Measurements from ENCODE around the gene TMF1.

Gene TMF1

GRCh38 chr3:69085168-69085832 lies 33.2 kb upstream of the TMF1 start:
- Histone ChIP-seq H3K27ac (ENCODE audit: low read length) (peak overlapping the region; percentile 91), H3F3A (ENCODE audit: insufficient read depth, low read length) (peaks cover 85% of the 10 kb centered on the region), H3K9me2 (replicated peaks; ENCODE audit: insufficient read depth, low read length) (no peaks in the 10 kb centered on the region), H2AFZ (ENCODE audit: low read length) (peak overlapping the region; percentile 44), H3K9ac (ENCODE audit: low read length) (peak overlapping the region; percentile 81), H3K27me3 (replicated peaks; ENCODE audit: insufficient read depth, low read length) (no peaks in the 10 kb centered on the region), H3K4me2 (ENCODE audit: low read depth, low read length) (peak overlapping the region; percentile 89), H3K4me3 (ENCODE audit: low read length) (peak overlapping the region; percentile 93), H3K79me2 (ENCODE audit: low read length) (peaks cover 68% of the 10 kb centered on the region), H3K36me3 (replicated peaks; ENCODE audit: insufficient read depth, low read length) (no peaks in the 10 kb centered on the region), H4K20me1 (ENCODE audit: insufficient read depth, low read length) (no peaks in the 10 kb centered on the region), H3K4me1 (ENCODE audit: low read length) (peaks cover 58% of the 10 kb centered on the region), H3K9me3 (replicated peaks; ENCODE audit: insufficient read depth, low read length) (no peaks in the 10 kb centered on the region)
- no peak for TF ChIP-seq CTCF (IDR thresholded peaks at IDR 0.05; ENCODE audit: low read length)
- TF ChIP-seq EZH2phosphoT487 (IDR thresholded peaks at IDR 0.05; ENCODE audit: low read length), result no peak
- no peak for TF ChIP-seq EZH2 (optimal IDR thresholded peaks at IDR 0.05; ENCODE audit: low read depth, low read length)
- DNase-seq, result peak; percentile 34

GRCh38 chr3:69084326-69085167 lies 32.4 kb upstream of the TMF1 start, which contains the start of gene ARL6IP5:
Gene ARL6IP5 (plus strand): TSS chr3:69084937. CDS start chr3:69085048, 111 bp downstream.
- Histone ChIP-seq H3K9me2 (replicated peaks; ENCODE audit: insufficient read depth, low read length) (no peaks in the 10 kb centered on the region), H3K36me3 (replicated peaks; ENCODE audit: insufficient read depth, low read length) (no peaks in the 10 kb centered on the region), H3K4me2 (ENCODE audit: low read depth, low read length) (peak within 1 kb of the TSS; percentile 92), H3K4me3 (ENCODE audit: low read length) (peak within 1 kb of the TSS; percentile 93), H3K9me3 (replicated peaks; ENCODE audit: insufficient read depth, low read length) (no peaks in the 10 kb centered on the region), H3K27me3 (replicated peaks; ENCODE audit: insufficient read depth, low read length) (no peaks in the 10 kb centered on the region), H3K4me1 (ENCODE audit: low read length) (peaks cover 50% of the 10 kb centered on the region), H3K27ac (ENCODE audit: low read length) (peak within 1 kb of the TSS; percentile 91), H3F3A (ENCODE audit: insufficient read depth, low read length) (peaks cover 78% of the 10 kb centered on the region), H3K9ac (ENCODE audit: low read length) (peak within 1 kb of the TSS; percentile 81), H3K79me2 (ENCODE audit: low read length) (peaks cover 66% of the 10 kb centered on the region), H2AFZ (ENCODE audit: low read length) (peak within 1 kb of the TSS; percentile 44), H4K20me1 (ENCODE audit: insufficient read depth, low read length) (no peaks in the 10 kb centered on the region)
- TF ChIP-seq EZH2phosphoT487 (IDR thresholded peaks at IDR 0.05; ENCODE audit: low read length) (no peak), CTCF (IDR thresholded peaks at IDR 0.05; ENCODE audit: low read length) (no peak), EZH2 (optimal IDR thresholded peaks at IDR 0.05; ENCODE audit: low read depth, low read length) (no peak)
- peak; percentile 96 for DNase-seq

- peak overlapping the region; percentile 91 for H3K27ac ChIP-seq (ENCODE audit: low read length)
- peaks cover 45% of the 10 kb centered on the region for H3K4me1 ChIP-seq (ENCODE audit: low read length)
- DNase-seq, result peak; percentile 77
- H3F3A ChIP-seq (ENCODE audit: insufficient read depth, low read length), result peaks cover 66% of the 10 kb centered on the region
- no peaks in the 10 kb centered on the region for H3K27me3 ChIP-seq (replicated peaks; ENCODE audit: insufficient read depth, low read length)
- no peaks in the 10 kb centered on the region for H3K36me3 ChIP-seq (replicated peaks; ENCODE audit: insufficient read depth, low read length)
- peak overlapping the region; percentile 81; the same call in 1 of the 2 replicates for H3K9ac ChIP-seq (ENCODE audit: low read length)
- TF ChIP-seq EZH2phosphoT487 (IDR thresholded peaks at IDR 0.05; ENCODE audit: low read length) (no peak), EZH2 (optimal IDR thresholded peaks at IDR 0.05; ENCODE audit: low read depth, low read length) (no peak), CTCF (IDR thresholded peaks at IDR 0.05; ENCODE audit: low read length) (no peak)
- no peaks in the 10 kb centered on the region for H3K9me2 ChIP-seq (replicated peaks; ENCODE audit: insufficient read depth, low read length)
- no peaks in the 10 kb centered on the region for H3K9me3 ChIP-seq (replicated peaks; ENCODE audit: insufficient read depth, low read length)
- no peak overlapping the region for H2AFZ ChIP-seq (ENCODE audit: low read length)
- peaks cover 66% of the 10 kb centered on the region for H3K79me2 ChIP-seq (ENCODE audit: low read length)
- peak overlapping the region; percentile 92 for H3K4me2 ChIP-seq (ENCODE audit: low read depth, low read length)
- peak overlapping the region; percentile 93 for H3K4me3 ChIP-seq (ENCODE audit: low read length)
- H4K20me1 ChIP-seq (ENCODE audit: insufficient read depth, low read length), result no peaks in the 10 kb centered on the region
Measured at GRCh38 chr3:69082805-69083204, 30.7 kb upstream of the TMF1 start.
